K562 (cell line): Measurements from ENCODE around the gene LPCAT3. TPM values are rescaled to one million over a fixed set of nuclear protein-coding genes. Genes with fewer than 3 reads are reported as not detected.

Experiments
- ATAC-seq: fragments of 200-7000 bp; cut with Tn5 transposase; 3 replicates; pipeline ENCODE4 v1.9.1; 2020; ENCODE audit warnings: moderate library complexity
- BruUV-seq: library from RNA; stranded (reverse); fragments of 400-500 nt; replicated peaks from 2 replicates; lab custom pipeline; 2021; lab: Mats Ljungman, UMichigan
- CTCF ChIA-PET: fragments of 300-600 bp; formaldehyde crosslinking; extraction: SDS; loops from one replicate; lab custom pipeline; 2021; ENCODE audit warnings: low intra/inter-chr PET ratio; lab: Yijun Ruan, JAX
- POLR2A ChIA-PET: fragments of 300-600, 350-650 bp; sonication (Branson Sonifier 250); formaldehyde crosslinking; extraction: SDS; loops from one replicate; lab custom pipeline; 2021; ENCODE audit warnings: antibody characterized with exemption, inconsistent platforms; lab: Yijun Ruan, JAX
- DNase-seq, 4 experiments: peaks; one replicate each; pipeline versions ENCODE4 v3.0.0 to v3.0.0-alpha.2; 2011 to 2018; ENCODE audit warnings: low spot score in 3 of 4, mixed read lengths in 3 of 4; ENCODE audit errors: extremely low read depth in 1 of 4
- FAIRE-seq: peaks from 2 replicates; lab custom pipeline; 2011; peaks lifted over from hg19 to GRCh38; lab: Jason Lieb, UNC
- H2AFZ ChIP-seq: 2 replicates; pipeline ENCODE4 v1.6.0; 2011; ENCODE audit warnings: low read depth, low read length, control low read depth, inconsistent platforms
- H3K27ac ChIP-seq: fragments of 200-600 bp; 3 replicates; pipeline ENCODE4 v1.8.0; 2011; ENCODE audit warnings: low read depth, mild to moderate bottlenecking, control low read depth, inconsistent platforms, low read length, moderate library complexity, mixed read lengths; ENCODE audit errors: extremely low read depth
- H3K27me3 ChIP-seq, 2 experiments: fragments of 300-600 bp in 1 of 2; 2 replicates in 1 of 2; 3 replicates in 1 of 2; pipeline versions ENCODE4 v1.6.0 to v1.8.0; 2011; ENCODE audit warnings: inconsistent platforms in 2 of 2, low read length in 2 of 2, mild to moderate bottlenecking in 1 of 2, mixed read lengths in 1 of 2, moderate library complexity in 1 of 2; ENCODE audit not compliant: control insufficient read depth in 2 of 2, insufficient read depth in 2 of 2
- H3K36me3 ChIP-seq: fragments of 300-600 bp; 3 replicates; pipeline ENCODE4 v1.8.0; 2011; ENCODE audit warnings: mild to moderate bottlenecking, low read length, inconsistent platforms; ENCODE audit not compliant: control insufficient read depth, insufficient read depth
- H3K4me1 ChIP-seq, 2 experiments: fragments of 200-600 bp in 1 of 2; replicated peaks in 1 of 2; 2 replicates in 1 of 2; 3 replicates in 1 of 2; pipeline versions ENCODE4 v1.5.1 to v1.8.0; 2011; ENCODE audit warnings: inconsistent platforms in 2 of 2, low read length in 2 of 2, mild to moderate bottlenecking in 1 of 2, mixed read lengths in 1 of 2, moderate library complexity in 1 of 2; ENCODE audit not compliant: control insufficient read depth in 2 of 2, insufficient read depth in 2 of 2
- H3K4me2 ChIP-seq: 2 replicates; pipeline ENCODE4 v1.6.1; 2011; ENCODE audit warnings: low read length, control low read depth, inconsistent platforms, mixed read lengths; ENCODE audit not compliant: insufficient read depth
- H3K4me3 ChIP-seq: fragments of 200-600 bp; sonication (generic), shearing (Covaris generic); 2 replicates; pipeline ENCODE4 v1.5.1; 2016; ENCODE audit warnings: control low read depth, inconsistent platforms
- H3K79me2 ChIP-seq: fragments of 200-600 bp; 3 replicates; pipeline ENCODE4 v1.8.0; 2011; ENCODE audit warnings: low read length, inconsistent platforms; ENCODE audit not compliant: control insufficient read depth, insufficient read depth
- H3K9ac ChIP-seq, 2 experiments: 2 replicates each; pipeline versions ENCODE4 v1.6.0 to v1.6.1; 2011; ENCODE audit warnings: low read depth in 2 of 2, low read length in 2 of 2, control low read depth in 1 of 2, inconsistent platforms in 1 of 2, mild to moderate bottlenecking in 1 of 2, mixed read lengths in 1 of 2; ENCODE audit not compliant: insufficient read depth in 1 of 2
- H3K9me1 ChIP-seq: one replicate; pipeline ENCODE4 v1.6.0; 2011; ENCODE audit warnings: inconsistent platforms, mild to moderate bottlenecking, low read length, moderate library complexity; ENCODE audit not compliant: control insufficient read depth, insufficient read depth
- H3K9me3 ChIP-seq: replicated peaks from 2 replicates; pipeline ENCODE4 v1.5.1; 2011; ENCODE audit warnings: low read depth, low read length, inconsistent platforms; ENCODE audit not compliant: control insufficient read depth, insufficient read depth
- H4K20me1 ChIP-seq: replicated peaks from 2 replicates; pipeline ENCODE4 v1.6.1; 2011; ENCODE audit warnings: low read length, inconsistent platforms, mixed read lengths; ENCODE audit not compliant: control insufficient read depth, insufficient read depth
- BRF1 ChIP-seq: IDR thresholded peaks from 3 replicates; pipeline ENCODE4 v1.6.1; 2011; ENCODE audit warnings: borderline replicate concordance, mild to moderate bottlenecking; ENCODE audit not compliant: insufficient read length; ENCODE audit errors: extremely low read depth
- CC2D1A ChIP-seq: fragments of 450-650 bp; IDR thresholded peaks from 2 replicates; pipeline ENCODE4 v1.6.1; 2017; ENCODE audit warnings: mild to moderate bottlenecking
- GTF2F1 ChIP-seq: IDR thresholded peaks from 2 replicates; pipeline ENCODE4 v1.6.1; 2011; ENCODE audit warnings: low read depth, low read length, improper control_type of control experiment
- HNRNPUL1 ChIP-seq: fragments of 200-400 bp; formaldehyde crosslinking; IDR thresholded peaks from 2 replicates; pipeline ENCODE4 v1.6.1; 2017; ENCODE audit warnings: low read length
- MAZ ChIP-seq, 2 experiments: fragments of 450-650 bp in 1 of 2; sonication (generic) in 1 of 2; formaldehyde crosslinking; IDR thresholded peaks in 1 of 2; conservative IDR thresholded peaks in 1 of 2; 2 replicates each; pipeline versions ENCODE4 v1.4.0 to v1.5.0; 2020; ENCODE audit warnings: mild to moderate bottlenecking in 1 of 2, missing genetic modification reagents in 1 of 2
- NR3C1 ChIP-seq: sonication (generic); formaldehyde crosslinking; IDR thresholded peaks from 2 replicates; pipeline ENCODE4 v1.8.1; 2022; ENCODE audit warnings: missing genetic modification reagents
- POLR2G ChIP-seq: fragments of 200-400 bp; formaldehyde crosslinking; IDR thresholded peaks from 2 replicates; pipeline ENCODE4 v1.6.1; 2017; ENCODE audit warnings: low read depth, mild to moderate bottlenecking, antibody characterized with exemption, low read length, moderate library complexity
- RBM22 ChIP-seq: fragments of 200-400 bp; formaldehyde crosslinking; IDR thresholded peaks from 2 replicates; pipeline ENCODE4 v1.6.1; 2018; ENCODE audit warnings: low read length, low read depth; ENCODE audit not compliant: poor library complexity, severe bottlenecking
- RFX1 ChIP-seq: fragments of 450-650 bp; IDR thresholded peaks from 2 replicates; pipeline ENCODE4 v1.6.1; 2016; ENCODE audit warnings: mild to moderate bottlenecking, moderate library complexity
- SUPT5H ChIP-seq: fragments of 450-650 bp; IDR thresholded peaks from 2 replicates; pipeline ENCODE4 v1.6.1; 2016
- ZBTB1 ChIP-seq: sonication (generic); formaldehyde crosslinking; IDR thresholded peaks from 2 replicates; pipeline ENCODE4 v1.8.1; 2023; ENCODE audit warnings: missing genetic modification reagents, low read depth, mild to moderate bottlenecking, borderline replicate concordance
- ZFP36 ChIP-seq: fragments of 150-350 bp; IDR thresholded peaks from 2 replicates; pipeline ENCODE4 v1.6.1; 2018; ENCODE audit warnings: low read length, low read depth; ENCODE audit not compliant: partially characterized antibody
- ZNF12 ChIP-seq: sonication (generic); formaldehyde crosslinking; IDR thresholded peaks from 2 replicates; pipeline ENCODE4 v1.4.0; 2020; ENCODE audit warnings: mild to moderate bottlenecking, missing genetic modification reagents
- ZNF143 ChIP-seq: sonication (generic); formaldehyde crosslinking; IDR thresholded peaks from 2 replicates; pipeline ENCODE4 v1.9.0; 2022; ENCODE audit warnings: mild to moderate bottlenecking, missing genetic modification reagents
- WGBS: fragments of 100-300 bp; shearing (Covaris generic); methylation state at CpG from one replicate; pipeline ENCODE4 v1.1.6; 2016; ENCODE audit warnings: low coverage, mixed read lengths; ENCODE audit not compliant: insufficient coverage; ENCODE audit errors: missing lambda C conversion rate; 5-methylcytosine and 5-hydroxymethylcytosine counted together
- in situ Hi-C: fragments of 300-500 bp; cut with MboI; formaldehyde crosslinking; loops from 4 replicates; pipeline ENCODE4 v1.15.0; 2018; ENCODE audit warnings: inconsistent platforms, mixed read lengths
- intact Hi-C: fragments of 100-400 bp; cut with micrococcal nuclease; formaldehyde crosslinking; loops from 2 replicates; pipeline ENCODE4 v1.14.2; 2022
- polyA plus RNA-seq, 8 experiments: library from polyadenylated mRNA; depleted of rRNA in 4 of 8; stranded (reverse) in 5 of 8; unstranded in 3 of 8; fragments of >200 nt; fragmentation: Nextera tagmentation in 2 of 8; fragmentation: Illumina TruSeq in 1 of 8; extraction: Ambion mirVana in 2 of 8; extraction: Trizol in 1 of 8; gene quantifications; 2 replicates each; pipeline versions ENCODE4 v1.2.1 to v1.2.3, GENCODE V29; 2011 to 2014; ENCODE audit warnings: inconsistent platforms in 1 of 8, missing spikeins in 1 of 8
- total RNA-seq, 7 experiments: library from RNA; depleted of rRNA in 6 of 7; stranded (reverse); fragments of >200 nt in 6 of 7; fragmentation: Illumina TruSeq in 2 of 7; extraction: Trizol in 2 of 7; gene quantifications; 2 replicates each; pipeline versions ENCODE4 v1.2.1 to v1.2.3, GENCODE V29; 2011 to 2021; ENCODE audit warnings: low replicate concordance in 1 of 7
- TF ChIP-seq, protein P1 (sequence below): fragments of 450-650 bp; formaldehyde crosslinking; IDR thresholded peaks from 2 replicates; pipeline ENCODE4 v1.4.0; 2022; ENCODE audit warnings: mild to moderate bottlenecking, moderate library complexity
- TF ChIP-seq, protein P2 (sequence below): fragments of 250-450 bp; sonication (Bioruptor Pico); IDR thresholded peaks from 2 replicates; pipeline ENCODE4 v1.5.0; 2020; ENCODE audit warnings: mild to moderate bottlenecking, borderline replicate concordance

LPCAT3 gene
- total and polyA plus RNA-seq, 9 of the 15 experiments (the other 6 are each of a cell fraction or from before 2014, with no cell fraction given), result 4.9 to 52.5 (median 25.3) TPM

- TF ChIP-seq HNRNPUL1 (no peak), POLR2G (peak; percentile 87), RBM22 (peak; percentile 70), SUPT5H (peak; percentile 17; the same call in 1 of the 2 replicates), ZNF12 (CRISPR knock-in tag) (no peak)
- TF ChIP-seq, protein P1, sequence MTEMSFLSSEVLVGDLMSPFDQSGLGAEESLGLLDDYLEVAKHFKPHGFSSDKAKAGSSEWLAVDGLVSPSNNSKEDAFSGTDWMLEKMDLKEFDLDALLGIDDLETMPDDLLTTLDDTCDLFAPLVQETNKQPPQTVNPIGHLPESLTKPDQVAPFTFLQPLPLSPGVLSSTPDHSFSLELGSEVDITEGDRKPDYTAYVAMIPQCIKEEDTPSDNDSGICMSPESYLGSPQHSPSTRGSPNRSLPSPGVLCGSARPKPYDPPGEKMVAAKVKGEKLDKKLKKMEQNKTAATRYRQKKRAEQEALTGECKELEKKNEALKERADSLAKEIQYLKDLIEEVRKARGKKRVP (CRISPR knock-in tag), result peak; percentile 39; the same call in 1 of the 2 replicates
Observed at GRCh38 chr12:6938353-6939190, 79.7 kb downstream of the LPCAT3 start (continued).

DNA sequence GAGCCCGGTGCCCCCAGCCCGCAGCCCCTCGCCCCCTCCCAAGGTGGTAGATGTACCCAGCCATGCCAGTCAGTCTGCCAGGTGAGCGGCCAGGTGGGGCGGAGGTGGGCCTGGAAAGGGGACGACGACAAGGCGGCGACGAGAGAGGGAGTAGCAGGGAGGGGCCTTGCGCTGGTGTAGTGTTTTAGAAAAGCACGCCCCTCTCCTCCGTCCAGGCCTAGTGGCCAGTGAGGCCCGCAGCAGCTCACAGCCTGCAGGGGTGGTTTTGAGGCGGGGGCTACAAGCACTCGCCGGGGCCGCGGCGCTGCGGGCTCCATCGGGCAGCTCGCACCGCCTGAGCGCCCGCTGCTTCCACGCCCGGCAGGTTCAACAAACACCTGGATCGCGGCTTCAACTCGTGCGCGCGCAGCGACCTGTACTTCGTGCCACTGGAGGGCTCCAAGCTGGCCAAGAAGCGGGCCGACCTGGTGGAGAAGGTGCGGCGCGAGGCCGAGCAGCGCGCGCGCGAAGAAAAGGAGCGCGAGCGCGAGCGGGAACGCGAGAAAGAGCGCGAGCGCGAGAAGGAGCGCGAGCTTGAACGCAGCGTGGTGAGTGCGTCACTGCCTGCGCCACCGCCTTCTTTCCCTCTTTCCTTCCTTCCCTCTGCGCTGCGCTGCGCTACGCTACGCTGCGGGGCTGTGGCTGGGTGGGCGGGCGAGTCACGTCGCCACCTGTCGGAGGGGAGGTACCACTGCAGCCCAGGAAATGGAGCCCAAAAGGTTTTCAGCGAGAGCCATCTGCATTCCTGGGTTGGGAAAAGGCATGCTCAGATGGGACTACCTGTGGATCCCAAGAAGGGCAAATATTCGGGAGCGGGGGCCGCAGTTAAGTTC is 80.6 kb downstream of the LPCAT3 start:
- ATAC-seq, result peak; percentile 95
- BruUV-seq, result no TSS peak
- FAIRE-seq, result peak; percentile 97
- Histone ChIP-seq H3K4me1 (peaks cover 10 to 55% of the 10 kb centered on the region in 2 experiments; a peak in 4 of 5 replicates), H4K20me1 (no peaks in the 10 kb centered on the region), H3K36me3 (peaks cover 77% of the 10 kb centered on the region; the same call in 2 of the 3 replicates), H2AFZ (peak overlapping the region; percentile 79), H3K79me2 (peaks cover 10% of the 10 kb centered on the region), H3K9me1 (no peaks in the 10 kb centered on the region), H3K27me3 (no peaks in the 10 kb centered on the region), H3K9me3 (no peaks in the 10 kb centered on the region), H3K4me2 (peak overlapping the region; percentile 82), H3K27ac (peak overlapping the region; percentile 92), H3K4me3 (peak overlapping the region; percentile 44), H3K9ac (peak overlapping the region; percentile 84 to 97)
- in situ Hi-C loops (no loop called here), intact Hi-C loops (no loop called here)
- peak; percentile 61 to 95 (median 72) for DNase-seq
- CTCF ChIA-PET, result interaction anchor here (0.9 kb wide), 1 partner anchor 81 kb away, joined by 3 read pairs; the partner anchor contains the start of gene LPCAT3
- 10% methylated on average over 49 of the region's 80 CpGs for WGBS
- POLR2A ChIA-PET, result interaction anchor here (0.5 to 2.8 kb wide), 13 partner anchors 8 to 404 kb away, joined by 3 to 18 read pairs (median 3); partner anchors contain the start of genes ATN1 and SPSB2
- TF ChIP-seq RFX1 (no peak), GTF2F1 (0 out of 2 replicates have a peak, but pooled peaks have one; percentile 42), ZBTB1 (CRISPR knock-in tag) (no peak), NR3C1 (no peak), BRF1 (no peak), MAZ (CRISPR knock-in tag; conservative IDR thresholded peaks at IDR 0.05 in 1 of 2, IDR thresholded peaks at IDR 0.05 in 1 of 2) (peak; percentile 61 to 78; a peak in 3 of 4 replicates), ZFP36 (no peak), CC2D1A (0 out of 2 replicates have a peak, but pooled peaks have one; percentile 18), ZNF143 (CRISPR knock-in tag) (no peak)
- TF ChIP-seq, protein P2, sequence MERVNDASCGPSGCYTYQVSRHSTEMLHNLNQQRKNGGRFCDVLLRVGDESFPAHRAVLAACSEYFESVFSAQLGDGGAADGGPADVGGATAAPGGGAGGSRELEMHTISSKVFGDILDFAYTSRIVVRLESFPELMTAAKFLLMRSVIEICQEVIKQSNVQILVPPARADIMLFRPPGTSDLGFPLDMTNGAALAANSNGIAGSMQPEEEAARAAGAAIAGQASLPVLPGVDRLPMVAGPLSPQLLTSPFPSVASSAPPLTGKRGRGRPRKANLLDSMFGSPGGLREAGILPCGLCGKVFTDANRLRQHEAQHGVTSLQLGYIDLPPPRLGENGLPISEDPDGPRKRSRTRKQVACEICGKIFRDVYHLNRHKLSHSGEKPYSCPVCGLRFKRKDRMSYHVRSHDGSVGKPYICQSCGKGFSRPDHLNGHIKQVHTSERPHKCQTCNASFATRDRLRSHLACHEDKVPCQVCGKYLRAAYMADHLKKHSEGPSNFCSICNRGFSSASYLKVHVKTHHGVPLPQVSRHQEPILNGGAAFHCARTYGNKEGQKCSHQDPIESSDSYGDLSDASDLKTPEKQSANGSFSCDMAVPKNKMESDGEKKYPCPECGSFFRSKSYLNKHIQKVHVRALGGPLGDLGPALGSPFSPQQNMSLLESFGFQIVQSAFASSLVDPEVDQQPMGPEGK, result no peak
